ENCODE data around the gene EML2. TPM values are rescaled to one million over a fixed set of nuclear protein-coding genes. Genes with fewer than 3 reads are reported as not detected.

The EML2 gene
- total RNA-seq, 1 experiment from 2014 or later: 33.9 TPM

GRCh38 chr19:45660636-45661035 is 21.4 kb upstream of the EML2 start:
- ChIA-PET POLR2A (interaction anchor here (0.8 kb wide), 1 partner anchor 32 kb away, joined by 4 read pairs; the partner anchor contains the start of gene QPCTL), CTCF (interaction anchor here (0.6 to 0.8 kb wide), 2 partner anchors 19 to 159 kb away, joined by 3 to 4 read pairs; no protein-coding TSS in a partner anchor)
- intact Hi-C loops (cut with micrococcal nuclease; ENCODE audit: unreplicated experiment): no loop called here
- H3K4me3 ChIP-seq (ENCODE audit: low read depth, low read length): no peak overlapping the region
- TF ChIP-seq CTCF (IDR thresholded peaks at IDR 0.05; ENCODE audit: insufficient read depth in 1 of 2, low read depth in 1 of 2, low read length in 1 of 2, severe bottlenecking in 1 of 2, unreplicated experiment in 1 of 2): no peak
- no peaks in the 10 kb centered on the region for H3K27me3 ChIP-seq (replicated peaks; ENCODE audit: control insufficient read depth, insufficient read depth, low read length)
- peaks cover 4% of the 10 kb centered on the region; the same call in 1 of the 2 replicates for H3K4me1 ChIP-seq
- no peak for DNase-seq
- no peaks in the 10 kb centered on the region for H3K36me3 ChIP-seq (ENCODE audit: control insufficient read depth, insufficient read depth, low read length)
- no TSS peak for BruUV-seq (replicated peaks)
- no peaks in the 10 kb centered on the region for H3K36me3 Mint-ChIP-seq (ENCODE audit: insufficient read depth, unreplicated experiment)
- no peaks in the 10 kb centered on the region for H3K27me3 Mint-ChIP-seq (ENCODE audit: insufficient read depth, unreplicated experiment)
- no peak overlapping the region for H3K4me3 Mint-ChIP-seq (ENCODE audit: unreplicated experiment)
- H3K9me3 Mint-ChIP-seq (ENCODE audit: unreplicated experiment): no peaks in the 10 kb centered on the region
- peaks cover 20% of the 10 kb centered on the region for H3K4me1 Mint-ChIP-seq (ENCODE audit: low read depth, unreplicated experiment)
- no peak overlapping the region for H3K27ac Mint-ChIP-seq (ENCODE audit: unreplicated experiment)
- H3K9me3 ChIP-seq: no peaks in the 10 kb centered on the region

GRCh38 chr19:45659096-45659729 is 20.0 kb upstream of the EML2 start:
- Histone ChIP-seq H3K4me3 (ENCODE audit: low read depth, low read length) (no peak overlapping the region), H3K36me3 (ENCODE audit: control insufficient read depth, insufficient read depth, low read length) (no peaks in the 10 kb centered on the region), H3K4me1 (peaks cover 4% of the 10 kb centered on the region; the same call in 1 of the 2 replicates), H3K9me3 (no peaks in the 10 kb centered on the region), H3K27me3 (replicated peaks; ENCODE audit: control insufficient read depth, insufficient read depth, low read length) (no peaks in the 10 kb centered on the region)
- no peaks in the 10 kb centered on the region for H3K27me3 Mint-ChIP-seq (ENCODE audit: insufficient read depth, unreplicated experiment)
- ChIA-PET POLR2A (no interaction called here), CTCF (no interaction called here)
- peak overlapping the region; percentile 27 for H3K4me3 Mint-ChIP-seq (ENCODE audit: unreplicated experiment)
- intact Hi-C loops (cut with micrococcal nuclease; ENCODE audit: unreplicated experiment): no loop called here
- H3K4me1 Mint-ChIP-seq (ENCODE audit: low read depth, unreplicated experiment): peaks cover 20% of the 10 kb centered on the region
- DNase-seq: no peak
- no peaks in the 10 kb centered on the region for H3K36me3 Mint-ChIP-seq (ENCODE audit: insufficient read depth, unreplicated experiment)
- H3K27ac Mint-ChIP-seq (ENCODE audit: unreplicated experiment): peak overlapping the region; percentile 2
- no peaks in the 10 kb centered on the region for H3K9me3 Mint-ChIP-seq (ENCODE audit: unreplicated experiment)
- no TSS peak for BruUV-seq (replicated peaks)
- no peak for TF ChIP-seq CTCF (IDR thresholded peaks at IDR 0.05; ENCODE audit: insufficient read depth in 1 of 2, low read depth in 1 of 2, low read length in 1 of 2, severe bottlenecking in 1 of 2, unreplicated experiment in 1 of 2)

- CTCF ChIA-PET: interaction anchor here (1.0 to 1.9 kb wide), 2 partner anchors 16 to 20 kb away, joined by 5 to 10 read pairs; no protein-coding TSS in a partner anchor
- Mint-ChIP-seq H3K4me3 (ENCODE audit: unreplicated experiment) (peak overlapping the region; percentile 40), H3K4me1 (ENCODE audit: low read depth, unreplicated experiment) (peaks cover 20% of the 10 kb centered on the region)
These were observed 18.4 kb upstream of the EML2 start for GRCh38 chr19:45657520-45658167.

More at GRCh38 chr19:45657520-45658167, 18.4 kb upstream of the EML2 start:
- POLR2A ChIA-PET: no interaction called here
- Histone ChIP-seq H3K27me3 (replicated peaks; ENCODE audit: control insufficient read depth, insufficient read depth, low read length) (no peaks in the 10 kb centered on the region), H3K4me3 (ENCODE audit: low read depth, low read length) (no peak overlapping the region), H3K9me3 (no peaks in the 10 kb centered on the region), H3K36me3 (ENCODE audit: control insufficient read depth, insufficient read depth, low read length) (no peaks in the 10 kb centered on the region), H3K4me1 (peaks cover 4% of the 10 kb centered on the region; the same call in 1 of the 2 replicates)
- peaks cover 4% of the 10 kb centered on the region for H3K36me3 Mint-ChIP-seq (ENCODE audit: insufficient read depth, unreplicated experiment)
- intact Hi-C loops (cut with micrococcal nuclease; ENCODE audit: unreplicated experiment): no loop called here
- no peak for TF ChIP-seq CTCF (IDR thresholded peaks at IDR 0.05; ENCODE audit: insufficient read depth in 1 of 2, low read depth in 1 of 2, low read length in 1 of 2, severe bottlenecking in 1 of 2, unreplicated experiment in 1 of 2)
- H3K27ac Mint-ChIP-seq (ENCODE audit: unreplicated experiment): no peak overlapping the region
- no peaks in the 10 kb centered on the region for H3K27me3 Mint-ChIP-seq (ENCODE audit: insufficient read depth, unreplicated experiment)
- no TSS peak for BruUV-seq (replicated peaks)
- H3K9me3 Mint-ChIP-seq (ENCODE audit: unreplicated experiment): no peaks in the 10 kb centered on the region
- peak; percentile 69 to 71 for DNase-seq
